KMS-11 (cell line): Measurements from ENCODE around the gene PTPRN2.

Source experiments
- H2AFZ ChIP-seq: fragments of 200-600 bp; sonication (generic); 2 replicates; pipeline ENCODE4 v1.6.1; 2016; ENCODE audit warnings: antibody characterized with exemption, mixed run types, low read depth
- H3K27ac ChIP-seq: fragments of 200-600 bp; sonication (generic); 2 replicates; pipeline ENCODE4 v1.6.1; 2016; ENCODE audit warnings: mild to moderate bottlenecking, mixed run types
- H3K27me3 ChIP-seq: fragments of 200-600 bp; sonication (generic); 2 replicates; pipeline ENCODE4 v1.6.1; 2017; ENCODE audit warnings: mild to moderate bottlenecking, low read depth, mixed run types, moderate library complexity; ENCODE audit not compliant: insufficient read depth
- H3K36me3 ChIP-seq: fragments of 200-600 bp; sonication (generic); 2 replicates; pipeline ENCODE4 v1.6.1; 2017; ENCODE audit warnings: mild to moderate bottlenecking, mixed run types; ENCODE audit not compliant: insufficient read depth
- H3K4me1 ChIP-seq: fragments of 200-600 bp; sonication (generic); 2 replicates; pipeline ENCODE4 v1.6.1; 2016; ENCODE audit warnings: mild to moderate bottlenecking, low read depth, mixed run types; ENCODE audit not compliant: poor library complexity, severe bottlenecking
- H3K4me2 ChIP-seq: fragments of 200-600 bp; sonication (generic); 2 replicates; pipeline ENCODE4 v1.7.0; 2016; ENCODE audit warnings: mild to moderate bottlenecking, mixed run types
- H3K4me3 ChIP-seq: fragments of 200-600 bp; sonication (generic); IDR thresholded peaks from 2 replicates; pipeline ENCODE4 v1.6.1; 2017; ENCODE audit warnings: low read depth, low read length, mixed read lengths; ENCODE audit not compliant: insufficient read depth
- H3K79me2 ChIP-seq: fragments of 200-600 bp; sonication (generic); 2 replicates; pipeline ENCODE4 v1.6.1; 2016; ENCODE audit warnings: low read depth, mixed run types; ENCODE audit not compliant: insufficient read depth
- H3K9ac ChIP-seq: fragments of 200-600 bp; sonication (generic); 2 replicates; pipeline ENCODE4 v1.6.1; 2016; ENCODE audit warnings: mild to moderate bottlenecking, mixed run types
- H4K20me1 ChIP-seq: fragments of 200-600 bp; sonication (generic); 2 replicates; pipeline ENCODE4 v1.6.1; 2016; ENCODE audit warnings: mild to moderate bottlenecking, mixed run types; ENCODE audit not compliant: insufficient read depth
- TF ChIP-seq, protein P1 (sequence below): fragments of 200-600 bp; sonication (generic); conservative IDR thresholded peaks from 2 replicates; pipeline ENCODE4 v1.6.1; 2017; ENCODE audit warnings: low read depth, mild to moderate bottlenecking, antibody characterized with exemption, low read length, moderate library complexity, mixed read lengths

The PTPRN2 gene

DNA sequence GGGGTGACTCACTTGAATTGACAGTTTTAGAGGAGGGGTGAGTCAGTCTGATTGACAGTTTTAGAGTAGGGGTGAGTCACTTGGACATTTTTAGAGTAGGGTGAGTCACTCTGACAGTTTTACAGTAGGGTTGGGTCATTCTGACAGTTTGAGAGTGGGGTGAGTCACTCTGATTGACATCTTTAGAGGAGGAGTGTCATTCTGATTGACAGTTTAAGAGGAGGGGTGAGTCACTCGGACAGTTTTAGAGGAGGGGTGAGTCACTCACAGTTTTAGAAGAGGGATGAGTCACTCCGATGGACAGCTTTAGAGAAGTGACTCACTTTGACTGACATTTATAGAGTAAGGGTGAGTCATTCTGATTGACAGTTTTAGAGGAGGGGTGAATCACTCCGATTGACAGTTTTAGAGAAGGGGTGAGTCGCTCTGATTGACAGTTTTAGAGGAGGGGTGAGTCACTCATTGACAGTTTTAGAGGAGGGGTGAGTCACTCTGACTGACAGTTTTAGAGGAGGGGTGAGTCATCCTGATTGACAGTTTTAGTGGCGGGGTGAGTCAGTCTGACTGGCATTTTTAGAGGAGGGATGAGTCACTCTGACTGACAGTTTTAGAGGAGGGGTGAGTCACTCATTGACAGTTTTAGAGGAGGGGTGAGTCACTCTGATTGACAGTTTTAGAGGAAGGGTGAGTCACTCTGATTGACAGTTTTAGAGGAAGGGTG is 655.0 kb downstream of the PTPRN2 start:
- no peaks in the 10 kb centered on the region for H3K4me1 ChIP-seq
- H3K79me2 ChIP-seq, result no peaks in the 10 kb centered on the region
- no peak overlapping the region for H3K27ac ChIP-seq
- H3K27me3 ChIP-seq, result peaks cover 5% of the 10 kb centered on the region
- no peak overlapping the region for H3K9ac ChIP-seq
- TF ChIP-seq, protein P1, sequence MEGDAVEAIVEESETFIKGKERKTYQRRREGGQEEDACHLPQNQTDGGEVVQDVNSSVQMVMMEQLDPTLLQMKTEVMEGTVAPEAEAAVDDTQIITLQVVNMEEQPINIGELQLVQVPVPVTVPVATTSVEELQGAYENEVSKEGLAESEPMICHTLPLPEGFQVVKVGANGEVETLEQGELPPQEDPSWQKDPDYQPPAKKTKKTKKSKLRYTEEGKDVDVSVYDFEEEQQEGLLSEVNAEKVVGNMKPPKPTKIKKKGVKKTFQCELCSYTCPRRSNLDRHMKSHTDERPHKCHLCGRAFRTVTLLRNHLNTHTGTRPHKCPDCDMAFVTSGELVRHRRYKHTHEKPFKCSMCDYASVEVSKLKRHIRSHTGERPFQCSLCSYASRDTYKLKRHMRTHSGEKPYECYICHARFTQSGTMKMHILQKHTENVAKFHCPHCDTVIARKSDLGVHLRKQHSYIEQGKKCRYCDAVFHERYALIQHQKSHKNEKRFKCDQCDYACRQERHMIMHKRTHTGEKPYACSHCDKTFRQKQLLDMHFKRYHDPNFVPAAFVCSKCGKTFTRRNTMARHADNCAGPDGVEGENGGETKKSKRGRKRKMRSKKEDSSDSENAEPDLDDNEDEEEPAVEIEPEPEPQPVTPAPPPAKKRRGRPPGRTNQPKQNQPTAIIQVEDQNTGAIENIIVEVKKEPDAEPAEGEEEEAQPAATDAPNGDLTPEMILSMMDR, result no peak
- no peak overlapping the region for H3K4me3 ChIP-seq
- H3K36me3 ChIP-seq, result no peaks in the 10 kb centered on the region
- H2AFZ ChIP-seq, result no peak overlapping the region
- H3K4me2 ChIP-seq, result no peak overlapping the region
- H4K20me1 ChIP-seq, result no peaks in the 10 kb centered on the region

DNA sequence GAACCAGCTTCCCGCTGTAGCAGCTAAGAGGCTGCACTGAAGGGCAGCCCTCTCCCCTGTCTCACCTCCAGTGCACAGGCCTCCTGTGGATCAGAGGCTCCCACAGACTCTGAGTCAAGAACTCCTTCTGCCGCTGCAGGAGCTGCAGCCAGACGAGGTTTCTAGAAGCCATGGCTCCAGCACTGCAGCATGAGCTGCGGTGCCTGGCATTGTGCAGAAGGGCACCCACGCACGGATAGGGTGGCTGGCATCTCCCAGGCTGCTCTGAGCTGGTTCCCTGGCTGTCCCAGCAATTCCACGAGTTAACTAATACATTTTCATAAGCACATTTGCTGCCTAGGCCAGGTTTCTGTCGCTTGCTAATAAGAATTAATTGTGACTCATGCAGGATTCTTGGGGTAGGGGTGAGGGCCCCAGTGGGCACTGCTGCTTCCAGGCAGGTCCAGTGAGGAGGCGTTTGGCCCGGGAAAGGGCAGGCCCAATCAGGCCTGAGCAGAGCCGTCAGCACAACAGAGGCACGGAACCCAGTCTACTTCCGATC is 656.6 kb downstream of the PTPRN2 start:
- no peak overlapping the region for H3K9ac ChIP-seq

DNA sequence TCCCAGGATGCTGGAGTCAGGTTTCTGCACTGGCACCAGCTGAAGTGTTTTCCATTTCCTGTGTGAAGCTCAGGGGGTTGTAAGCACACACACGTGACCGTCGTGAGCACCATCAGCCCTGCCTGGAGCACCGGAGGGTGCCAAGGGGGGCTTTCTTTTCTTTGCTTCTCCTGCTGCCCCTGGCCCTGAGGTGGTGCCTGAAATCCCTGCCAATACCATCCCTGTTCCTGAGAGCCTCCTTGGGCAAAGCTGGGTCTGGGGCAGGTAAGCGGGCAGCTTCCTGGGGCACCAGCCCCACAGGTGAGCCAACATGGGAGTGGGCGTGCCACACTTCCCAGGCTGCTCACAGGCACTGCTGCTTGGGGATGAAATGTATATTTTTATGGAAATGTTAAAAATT is 657.2 kb downstream of the PTPRN2 start:
- H3K9ac ChIP-seq, result no peak overlapping the region
- no peak overlapping the region for H3K4me3 ChIP-seq
- H2AFZ ChIP-seq, result no peak overlapping the region
- H3K36me3 ChIP-seq, result no peaks in the 10 kb centered on the region
- H3K79me2 ChIP-seq, result no peaks in the 10 kb centered on the region
- no peaks in the 10 kb centered on the region for H3K4me1 ChIP-seq
- no peak overlapping the region for H3K27ac ChIP-seq
- no peak overlapping the region for H3K4me2 ChIP-seq
- no peaks in the 10 kb centered on the region for H4K20me1 ChIP-seq
- TF ChIP-seq, protein P1, result no peak
- H3K27me3 ChIP-seq, result no peaks in the 10 kb centered on the region; the same call in 1 of the 2 replicates

More for the DNA sequence above, 656.6 kb downstream of the PTPRN2 start:
- H3K4me2 ChIP-seq, result no peak overlapping the region
- H2AFZ ChIP-seq, result no peak overlapping the region
- TF ChIP-seq, protein P1, result no peak
- H3K27me3 ChIP-seq, result no peaks in the 10 kb centered on the region; the same call in 1 of the 2 replicates
- H3K4me3 ChIP-seq, result no peak overlapping the region
- no peaks in the 10 kb centered on the region for H4K20me1 ChIP-seq
- H3K27ac ChIP-seq, result no peak overlapping the region
- H3K4me1 ChIP-seq, result no peaks in the 10 kb centered on the region
- no peaks in the 10 kb centered on the region for H3K79me2 ChIP-seq
- H3K36me3 ChIP-seq, result no peaks in the 10 kb centered on the region

DNA sequence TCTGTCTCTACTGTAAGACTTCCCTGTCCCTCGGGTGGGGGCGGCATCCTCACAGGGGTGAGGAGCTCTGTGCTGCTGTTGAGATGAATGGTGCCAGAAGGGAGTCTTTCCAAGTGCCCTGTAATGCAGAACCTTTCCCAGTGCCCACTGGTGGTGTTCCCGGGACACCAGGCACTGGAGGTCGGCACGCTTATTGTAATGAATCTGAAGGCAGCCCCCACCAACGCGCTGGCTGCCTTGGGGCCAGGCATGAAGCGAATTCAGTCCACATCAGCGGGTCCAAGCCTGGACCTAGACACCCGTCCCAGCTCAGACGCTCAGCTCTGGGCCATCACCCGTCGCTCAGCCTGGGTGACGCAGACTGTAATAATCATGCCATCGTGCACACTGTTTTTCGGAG is 658.0 kb downstream of the PTPRN2 start:
- Histone ChIP-seq H3K4me2 (no peak overlapping the region), H3K27me3 (no peaks in the 10 kb centered on the region; the same call in 1 of the 2 replicates), H3K27ac (no peak overlapping the region), H2AFZ (no peak overlapping the region), H3K36me3 (no peaks in the 10 kb centered on the region), H3K4me1 (no peaks in the 10 kb centered on the region), H4K20me1 (no peaks in the 10 kb centered on the region), H3K4me3 (no peak overlapping the region), H3K79me2 (no peaks in the 10 kb centered on the region), H3K9ac (no peak overlapping the region)
- TF ChIP-seq, protein P1, result no peak
